OCI-LY7 (cell line): ENCODE data around the gene SCN1B. TPM values are rescaled to one million over a fixed set of nuclear protein-coding genes. Genes with fewer than 3 reads are reported as not detected.

Experiments used
- BruUV-seq: library from RNA; stranded (reverse); fragments of 400-500 nt; replicated peaks from 2 replicates; lab custom pipeline; 2021; lab: Mats Ljungman, UMichigan
- CTCF ChIA-PET: fragments of 300-600 bp; sonication (Branson Sonifier 250); formaldehyde crosslinking; loops from one replicate; lab custom pipeline; 2022; ENCODE audit warnings: antibody characterized with exemption; ENCODE audit not compliant: unreplicated experiment; lab: Charles Lee
- POLR2A ChIA-PET: fragments of 300-600 bp; sonication (Branson Sonifier 250); formaldehyde crosslinking; loops from one replicate; lab custom pipeline; 2022; ENCODE audit warnings: antibody characterized with exemption; lab: Charles Lee
- DNase-seq: peaks from one replicate; pipeline ENCODE4 v3.0.0-alpha.2; 2015; ENCODE audit warnings: low spot score
- H2AFZ ChIP-seq: fragments of 200-600 bp; sonication (generic), shearing (Covaris generic); 2 replicates; pipeline ENCODE4 v1.6.1; 2014; ENCODE audit warnings: mild to moderate bottlenecking, antibody characterized with exemption, low read length, moderate library complexity
- H3K27ac ChIP-seq: fragments of 200-600 bp; sonication (generic); 2 replicates; pipeline ENCODE4 v1.5.1; 2014; ENCODE audit warnings: mixed run types, low read depth, mild to moderate bottlenecking, moderate library complexity, low read length, inconsistent platforms; ENCODE audit not compliant: poor library complexity, severe bottlenecking
- H3K36me3 ChIP-seq: fragments of 200-600 bp; sonication (generic); 2 replicates; pipeline ENCODE4 v1.6.1; 2014; ENCODE audit warnings: mild to moderate bottlenecking, antibody characterized with exemption, low read length, moderate library complexity, mixed read lengths; ENCODE audit not compliant: insufficient read depth
- H3K4me1 ChIP-seq: fragments of 200-600 bp; sonication (generic); 2 replicates; pipeline ENCODE4 v1.5.1; 2014; ENCODE audit warnings: mild to moderate bottlenecking, low read length; ENCODE audit not compliant: insufficient read depth, poor library complexity, severe bottlenecking
- H3K4me2 ChIP-seq: fragments of 200-600 bp; sonication (generic); 2 replicates; pipeline ENCODE4 v1.6.1; 2014; ENCODE audit warnings: mild to moderate bottlenecking, low read length
- H3K4me3 ChIP-seq: fragments of 200-600 bp; sonication (generic); 2 replicates; pipeline ENCODE4 v1.5.1; 2014; ENCODE audit warnings: mild to moderate bottlenecking, low read depth, low read length; ENCODE audit not compliant: poor library complexity, severe bottlenecking
- H3K79me2 ChIP-seq: fragments of 200-600 bp; sonication (generic); 2 replicates; pipeline ENCODE4 v1.6.1; 2016; ENCODE audit warnings: low read depth, mild to moderate bottlenecking, low read length, moderate library complexity, mixed read lengths; ENCODE audit not compliant: insufficient read depth
- H3K9me2 ChIP-seq: fragments of 200-600 bp; sonication (generic); 2 replicates; pipeline ENCODE4 v1.6.1; 2016; ENCODE audit warnings: mild to moderate bottlenecking, low read length, mixed read lengths; ENCODE audit not compliant: insufficient read depth
- H3K9me3 ChIP-seq: fragments of 200-600 bp; sonication (generic); 2 replicates; pipeline ENCODE4 v1.6.1; 2014; ENCODE audit warnings: mild to moderate bottlenecking, mixed run types, low read length, mixed read lengths
- H4K20me1 ChIP-seq: fragments of 200-600 bp; sonication (generic); 2 replicates; pipeline ENCODE4 v1.6.1; 2014; ENCODE audit warnings: mild to moderate bottlenecking, antibody characterized with exemption, low read length, moderate library complexity, mixed read lengths; ENCODE audit not compliant: insufficient read depth
- EZH2phosphoT487 ChIP-seq: fragments of 200-600 bp; sonication (generic); IDR thresholded peaks from 2 replicates; pipeline ENCODE4 v1.6.1; 2018; ENCODE audit warnings: low read depth, borderline replicate concordance, mild to moderate bottlenecking, mixed run types, antibody characterized with exemption, low read length, moderate library complexity, mixed read lengths
- intact Hi-C: fragments of 100-400 bp; cut with micrococcal nuclease; formaldehyde crosslinking; loops from one replicate; pipeline ENCODE4 v1.10.0; 2022; ENCODE audit not compliant: unreplicated experiment
- total RNA-seq, 2 experiments: library from RNA; depleted of rRNA in 1 of 2; stranded (reverse); fragments of >200 nt in 1 of 2; shearing (Covaris generic) in 1 of 2; gene quantifications; 2 replicates each; pipeline ENCODE4 v1.2.3, GENCODE V29; 2014 to 2022
- TF ChIP-seq, protein P1 (sequence below): fragments of 200-600 bp; sonication (generic); conservative IDR thresholded peaks from 2 replicates; pipeline ENCODE4 v1.5.1; 2014; ENCODE audit warnings: mild to moderate bottlenecking, antibody characterized with exemption, low read length, moderate library complexity, mixed read lengths

Gene SCN1B
- total RNA-seq, 2 experiments from 2014 or later, result 0.41 to 3.1 TPM

DNA sequence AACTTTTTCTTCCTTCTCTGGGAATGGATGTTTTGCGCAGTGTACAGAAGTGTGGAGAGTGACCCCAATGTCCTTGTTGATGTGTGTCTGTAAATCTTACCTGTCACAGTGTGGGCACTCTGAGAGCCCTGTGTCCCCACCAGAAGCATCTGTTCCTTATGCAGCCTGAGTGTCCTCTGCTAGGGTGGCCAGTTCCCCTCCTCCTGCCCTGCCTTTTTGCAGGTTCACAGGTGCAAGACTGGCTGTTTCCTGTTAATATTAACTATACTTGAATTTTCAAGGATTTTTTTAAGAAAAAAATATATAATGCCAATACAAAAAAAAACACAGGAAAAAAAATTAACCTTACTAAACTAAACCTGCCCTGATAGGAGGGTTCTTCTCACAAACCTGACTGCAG is 42.2 kb upstream of the SCN1B start:
- BruUV-seq, result no TSS peak
- H3K4me2 ChIP-seq, result no peak overlapping the region
- no peak overlapping the region for H3K27ac ChIP-seq
- no peaks in the 10 kb centered on the region for H3K36me3 ChIP-seq
- TF ChIP-seq, protein P1, sequence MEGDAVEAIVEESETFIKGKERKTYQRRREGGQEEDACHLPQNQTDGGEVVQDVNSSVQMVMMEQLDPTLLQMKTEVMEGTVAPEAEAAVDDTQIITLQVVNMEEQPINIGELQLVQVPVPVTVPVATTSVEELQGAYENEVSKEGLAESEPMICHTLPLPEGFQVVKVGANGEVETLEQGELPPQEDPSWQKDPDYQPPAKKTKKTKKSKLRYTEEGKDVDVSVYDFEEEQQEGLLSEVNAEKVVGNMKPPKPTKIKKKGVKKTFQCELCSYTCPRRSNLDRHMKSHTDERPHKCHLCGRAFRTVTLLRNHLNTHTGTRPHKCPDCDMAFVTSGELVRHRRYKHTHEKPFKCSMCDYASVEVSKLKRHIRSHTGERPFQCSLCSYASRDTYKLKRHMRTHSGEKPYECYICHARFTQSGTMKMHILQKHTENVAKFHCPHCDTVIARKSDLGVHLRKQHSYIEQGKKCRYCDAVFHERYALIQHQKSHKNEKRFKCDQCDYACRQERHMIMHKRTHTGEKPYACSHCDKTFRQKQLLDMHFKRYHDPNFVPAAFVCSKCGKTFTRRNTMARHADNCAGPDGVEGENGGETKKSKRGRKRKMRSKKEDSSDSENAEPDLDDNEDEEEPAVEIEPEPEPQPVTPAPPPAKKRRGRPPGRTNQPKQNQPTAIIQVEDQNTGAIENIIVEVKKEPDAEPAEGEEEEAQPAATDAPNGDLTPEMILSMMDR, result no peak
- no peak for TF ChIP-seq EZH2phosphoT487
- DNase-seq, result no peak
- ChIA-PET POLR2A (interaction anchor here (0.8 kb wide), 1 partner anchor 137 kb away, joined by 3 read pairs; no protein-coding TSS in a partner anchor), CTCF (no interaction called here)
- no peaks in the 10 kb centered on the region for H4K20me1 ChIP-seq
- no peaks in the 10 kb centered on the region for H3K79me2 ChIP-seq
- no peak overlapping the region for H3K4me3 ChIP-seq
- intact Hi-C loops, result no loop called here
- no peaks in the 10 kb centered on the region for H3K9me2 ChIP-seq
- H3K4me1 ChIP-seq, result peaks cover 13% of the 10 kb centered on the region
- H3K9me3 ChIP-seq, result peaks cover 8% of the 10 kb centered on the region; the same call in 1 of the 2 replicates
- H2AFZ ChIP-seq, result no peak overlapping the region

DNA sequence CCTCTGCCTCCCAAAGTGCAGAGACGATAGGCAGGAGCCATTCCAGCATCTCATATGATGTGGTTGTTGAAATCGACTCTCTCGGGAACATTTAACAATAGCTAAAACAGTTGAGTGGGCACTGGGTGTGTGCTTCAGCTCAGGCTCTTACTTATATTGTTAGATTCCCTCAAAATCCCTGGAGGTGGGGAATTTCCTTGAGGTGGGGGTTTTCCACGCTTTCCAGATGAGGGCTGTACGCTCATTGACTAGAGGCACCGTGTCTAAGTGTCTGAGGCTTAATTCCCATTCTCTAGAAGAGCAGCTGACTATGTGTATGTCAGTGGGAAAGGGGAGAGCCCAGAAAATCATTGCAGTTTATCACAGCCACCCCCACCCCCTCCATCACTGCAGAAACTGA is 41.0 kb upstream of the SCN1B start:
- peaks cover 3% of the 10 kb centered on the region; the same call in 1 of the 2 replicates for H3K9me3 ChIP-seq
- TF ChIP-seq, protein P1, result no peak
- TF ChIP-seq EZH2phosphoT487, result no peak
- no peak overlapping the region for H3K4me3 ChIP-seq
- ChIA-PET CTCF (no interaction called here), POLR2A (no interaction called here)
- H3K27ac ChIP-seq, result no peak overlapping the region
- H3K4me1 ChIP-seq, result peaks cover 13% of the 10 kb centered on the region
- no peak for DNase-seq
- H3K36me3 ChIP-seq, result no peaks in the 10 kb centered on the region
- intact Hi-C loops, result no loop called here
- BruUV-seq, result no TSS peak
- no peaks in the 10 kb centered on the region for H3K9me2 ChIP-seq
- H3K4me2 ChIP-seq, result no peak overlapping the region
- no peak overlapping the region for H2AFZ ChIP-seq
- H4K20me1 ChIP-seq, result no peaks in the 10 kb centered on the region
- H3K79me2 ChIP-seq, result no peaks in the 10 kb centered on the region

DNA sequence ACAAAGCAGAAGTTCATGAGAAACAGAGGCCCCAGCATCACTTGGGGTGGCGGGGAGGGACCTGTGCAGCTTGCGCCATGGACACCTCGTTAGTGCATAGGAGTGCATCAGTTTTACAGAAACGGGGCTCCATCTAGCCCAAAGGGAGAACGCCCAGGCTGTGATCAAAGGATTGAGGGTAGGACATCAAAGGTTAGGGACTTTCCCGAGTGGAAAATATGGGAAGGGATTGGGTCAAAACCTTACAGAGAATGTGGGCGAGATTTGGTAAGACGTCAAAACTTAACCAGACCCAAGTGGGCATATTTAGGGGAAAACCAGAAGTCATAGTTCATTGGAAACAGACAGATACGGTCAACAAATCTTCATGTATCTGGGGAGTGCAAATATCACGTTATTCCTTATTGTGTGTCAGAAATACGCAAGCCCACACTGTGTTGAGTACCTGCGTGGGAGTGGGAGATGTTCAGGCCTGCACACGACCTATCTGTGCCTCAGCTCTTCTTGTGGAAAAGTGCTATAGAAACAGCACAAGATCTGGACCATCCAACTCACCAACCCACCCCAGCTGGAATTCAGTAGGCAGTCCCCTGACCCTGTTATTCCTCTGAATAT is 39.6 kb upstream of the SCN1B start:
- Histone ChIP-seq H3K79me2 (no peaks in the 10 kb centered on the region), H3K36me3 (no peaks in the 10 kb centered on the region), H3K4me2 (no peak overlapping the region), H3K4me1 (peaks cover 6% of the 10 kb centered on the region), H3K4me3 (no peak overlapping the region), H3K27ac (no peak overlapping the region), H4K20me1 (no peaks in the 10 kb centered on the region), H3K9me3 (no peaks in the 10 kb centered on the region), H2AFZ (no peak overlapping the region), H3K9me2 (no peaks in the 10 kb centered on the region)
- POLR2A ChIA-PET, result no interaction called here
- BruUV-seq, result no TSS peak
- CTCF ChIA-PET, result no interaction called here
- DNase-seq, result no peak
- no peak for TF ChIP-seq EZH2phosphoT487
- TF ChIP-seq, protein P1, result no peak
- intact Hi-C loops, result no loop called here
